Keratinocyte (primary cell): ENCODE measurements around the gene RFC3.

Experiments
- EZH2 ChIP-seq: IDR thresholded peaks from one replicate; pipeline ENCODE4 v1.6.1; 2012; ENCODE audit warnings: inconsistent platforms, mild to moderate bottlenecking, low read length, moderate library complexity
- TF ChIP-seq, protein P1 (sequence below), 3 experiments: IDR thresholded peaks in 1 of 3; conservative IDR thresholded peaks in 1 of 3; optimal IDR thresholded peaks in 1 of 3; 2 replicates in 2 of 3; 3 replicates in 1 of 3; pipeline versions ENCODE3 to v1.5.1; 2011; ENCODE audit warnings: low read length in 3 of 3, mild to moderate bottlenecking in 3 of 3, moderate library complexity in 2 of 3, control low read depth in 1 of 3, inconsistent platforms in 1 of 3; ENCODE audit not compliant: insufficient read depth in 2 of 3; ENCODE audit errors: extremely low read depth in 1 of 3

DNA sequence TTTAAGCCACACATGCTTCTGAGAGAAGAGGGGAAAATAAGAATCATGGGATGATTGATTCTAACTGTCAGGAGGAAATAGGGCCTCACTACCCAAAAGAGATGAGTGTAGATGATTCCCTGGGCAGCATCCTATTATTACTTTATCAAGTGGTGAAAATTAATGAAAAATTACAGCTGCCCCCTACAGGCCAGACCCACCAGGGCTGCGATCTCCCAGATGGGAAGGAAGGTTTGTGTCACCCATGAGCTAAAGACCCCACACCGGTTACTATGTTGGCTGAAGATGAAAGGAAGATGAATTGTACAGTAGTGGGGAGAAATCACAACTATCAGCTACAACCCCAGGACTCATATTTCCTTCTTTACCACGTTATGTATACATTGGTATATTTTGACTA lies 49.5 kb downstream of the RFC3 start:
- TF ChIP-seq, protein P1, sequence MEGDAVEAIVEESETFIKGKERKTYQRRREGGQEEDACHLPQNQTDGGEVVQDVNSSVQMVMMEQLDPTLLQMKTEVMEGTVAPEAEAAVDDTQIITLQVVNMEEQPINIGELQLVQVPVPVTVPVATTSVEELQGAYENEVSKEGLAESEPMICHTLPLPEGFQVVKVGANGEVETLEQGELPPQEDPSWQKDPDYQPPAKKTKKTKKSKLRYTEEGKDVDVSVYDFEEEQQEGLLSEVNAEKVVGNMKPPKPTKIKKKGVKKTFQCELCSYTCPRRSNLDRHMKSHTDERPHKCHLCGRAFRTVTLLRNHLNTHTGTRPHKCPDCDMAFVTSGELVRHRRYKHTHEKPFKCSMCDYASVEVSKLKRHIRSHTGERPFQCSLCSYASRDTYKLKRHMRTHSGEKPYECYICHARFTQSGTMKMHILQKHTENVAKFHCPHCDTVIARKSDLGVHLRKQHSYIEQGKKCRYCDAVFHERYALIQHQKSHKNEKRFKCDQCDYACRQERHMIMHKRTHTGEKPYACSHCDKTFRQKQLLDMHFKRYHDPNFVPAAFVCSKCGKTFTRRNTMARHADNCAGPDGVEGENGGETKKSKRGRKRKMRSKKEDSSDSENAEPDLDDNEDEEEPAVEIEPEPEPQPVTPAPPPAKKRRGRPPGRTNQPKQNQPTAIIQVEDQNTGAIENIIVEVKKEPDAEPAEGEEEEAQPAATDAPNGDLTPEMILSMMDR (optimal IDR thresholded peaks at IDR 0.05 in 1 of 3, IDR thresholded peaks at IDR 0.05 in 1 of 3, conservative IDR thresholded peaks at IDR 0.05 in 1 of 3; ENCODE audit: extremely low read depth in 1 of 3, insufficient read depth in 2 of 3, low read length in 3 of 3), result peak in 2 of 3 experiments; percentile 15 to 17
- TF ChIP-seq EZH2, result no peak
